Measurements from ENCODE around the gene SAMHD1.

The SAMHD1 gene

DNA sequence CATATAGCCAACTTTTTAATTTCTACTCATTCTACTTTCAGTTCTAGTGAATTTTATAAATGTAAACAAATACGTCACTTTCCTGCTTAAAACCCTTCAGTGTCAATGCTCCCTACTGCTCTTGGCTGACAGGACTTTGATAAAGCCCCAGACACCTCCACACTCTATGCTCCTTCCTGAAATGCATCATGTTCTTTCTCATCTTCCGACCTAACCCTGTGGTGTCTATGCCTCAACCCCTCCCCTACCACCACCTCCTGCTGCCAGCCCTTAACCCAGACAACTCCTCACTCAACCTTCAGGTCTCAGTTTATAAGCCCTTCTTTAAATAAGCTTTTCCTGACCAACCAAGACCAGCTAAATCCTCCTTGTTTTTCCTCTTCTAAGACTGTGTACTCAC, 56.5 kb downstream of the SAMHD1 start:
- DNase-seq (ENCODE audit: low spot score) = no peak
- TF ChIP-seq, protein P1, sequence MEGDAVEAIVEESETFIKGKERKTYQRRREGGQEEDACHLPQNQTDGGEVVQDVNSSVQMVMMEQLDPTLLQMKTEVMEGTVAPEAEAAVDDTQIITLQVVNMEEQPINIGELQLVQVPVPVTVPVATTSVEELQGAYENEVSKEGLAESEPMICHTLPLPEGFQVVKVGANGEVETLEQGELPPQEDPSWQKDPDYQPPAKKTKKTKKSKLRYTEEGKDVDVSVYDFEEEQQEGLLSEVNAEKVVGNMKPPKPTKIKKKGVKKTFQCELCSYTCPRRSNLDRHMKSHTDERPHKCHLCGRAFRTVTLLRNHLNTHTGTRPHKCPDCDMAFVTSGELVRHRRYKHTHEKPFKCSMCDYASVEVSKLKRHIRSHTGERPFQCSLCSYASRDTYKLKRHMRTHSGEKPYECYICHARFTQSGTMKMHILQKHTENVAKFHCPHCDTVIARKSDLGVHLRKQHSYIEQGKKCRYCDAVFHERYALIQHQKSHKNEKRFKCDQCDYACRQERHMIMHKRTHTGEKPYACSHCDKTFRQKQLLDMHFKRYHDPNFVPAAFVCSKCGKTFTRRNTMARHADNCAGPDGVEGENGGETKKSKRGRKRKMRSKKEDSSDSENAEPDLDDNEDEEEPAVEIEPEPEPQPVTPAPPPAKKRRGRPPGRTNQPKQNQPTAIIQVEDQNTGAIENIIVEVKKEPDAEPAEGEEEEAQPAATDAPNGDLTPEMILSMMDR (IDR thresholded peaks at IDR 0.05; ENCODE audit: extremely low read depth, missing control alignments) = no peak

DNA sequence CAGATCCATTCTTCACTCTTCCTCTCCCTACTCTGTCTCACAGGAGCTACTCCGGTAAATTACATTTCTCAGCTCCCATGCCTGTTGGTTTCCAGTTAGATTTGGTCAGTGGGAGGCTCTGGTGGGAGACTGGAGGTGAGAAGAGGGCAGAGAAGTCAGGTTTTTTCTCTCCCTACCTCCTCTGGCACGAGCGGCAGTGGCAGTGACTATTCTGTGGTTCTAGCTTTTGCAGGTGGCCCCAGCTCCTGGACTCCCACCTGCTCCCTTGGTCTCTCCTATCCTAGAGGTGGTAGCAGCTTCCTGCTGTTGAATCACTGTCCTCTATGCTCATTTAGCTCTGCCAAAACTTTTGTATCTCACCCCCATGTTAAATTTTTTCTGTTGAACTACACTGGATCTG, 57.7 kb downstream of the SAMHD1 start:
- TF ChIP-seq, protein P1 (IDR thresholded peaks at IDR 0.05; ENCODE audit: extremely low read depth, missing control alignments) = no peak
- DNase-seq (ENCODE audit: low spot score) = no peak

DNA sequence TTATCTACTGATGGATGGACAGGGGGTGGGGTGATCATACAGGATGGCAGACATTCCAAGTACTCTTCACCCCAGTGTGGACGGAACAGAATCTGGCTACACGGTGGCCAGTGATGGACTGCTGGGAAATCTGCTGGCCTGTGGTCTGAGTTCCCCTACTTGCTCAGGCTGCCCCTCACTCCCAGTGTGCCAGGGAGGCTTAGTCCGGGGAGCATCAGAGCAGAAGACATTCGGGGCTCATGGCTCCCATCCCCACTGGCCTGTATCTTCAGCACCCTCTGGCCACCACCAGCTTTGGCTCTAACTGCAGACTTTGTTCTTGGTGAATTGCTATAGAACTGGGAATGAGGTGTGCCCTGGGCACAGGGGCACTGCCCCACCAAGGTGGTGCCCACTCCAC, 60.3 kb downstream of the SAMHD1 start:
- no peak for DNase-seq (ENCODE audit: low spot score)
- TF ChIP-seq, protein P1 (IDR thresholded peaks at IDR 0.05; ENCODE audit: extremely low read depth, missing control alignments) = no peak

DNA sequence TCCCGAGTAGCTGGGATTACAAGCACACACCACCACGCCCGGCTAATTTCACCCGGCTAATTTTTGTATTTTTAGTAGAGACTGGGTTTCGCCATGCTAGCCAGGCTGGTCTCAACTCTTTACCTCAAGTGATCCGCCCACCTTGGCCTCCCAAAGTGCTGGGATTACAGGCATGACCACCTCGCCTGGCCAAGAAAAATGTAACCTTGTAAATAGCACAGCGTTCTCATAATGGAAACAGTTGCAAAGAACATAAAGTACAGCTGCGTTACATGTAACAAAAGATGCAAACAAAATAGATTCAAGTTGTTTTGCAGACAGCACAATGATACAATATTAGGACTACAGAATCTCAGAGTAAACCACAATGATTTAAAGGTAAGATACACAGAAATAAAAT, 60.9 kb downstream of the SAMHD1 start:
- DNase-seq (ENCODE audit: low spot score) = no peak
- TF ChIP-seq, protein P1 (IDR thresholded peaks at IDR 0.05; ENCODE audit: extremely low read depth, missing control alignments) = no peak

DNA sequence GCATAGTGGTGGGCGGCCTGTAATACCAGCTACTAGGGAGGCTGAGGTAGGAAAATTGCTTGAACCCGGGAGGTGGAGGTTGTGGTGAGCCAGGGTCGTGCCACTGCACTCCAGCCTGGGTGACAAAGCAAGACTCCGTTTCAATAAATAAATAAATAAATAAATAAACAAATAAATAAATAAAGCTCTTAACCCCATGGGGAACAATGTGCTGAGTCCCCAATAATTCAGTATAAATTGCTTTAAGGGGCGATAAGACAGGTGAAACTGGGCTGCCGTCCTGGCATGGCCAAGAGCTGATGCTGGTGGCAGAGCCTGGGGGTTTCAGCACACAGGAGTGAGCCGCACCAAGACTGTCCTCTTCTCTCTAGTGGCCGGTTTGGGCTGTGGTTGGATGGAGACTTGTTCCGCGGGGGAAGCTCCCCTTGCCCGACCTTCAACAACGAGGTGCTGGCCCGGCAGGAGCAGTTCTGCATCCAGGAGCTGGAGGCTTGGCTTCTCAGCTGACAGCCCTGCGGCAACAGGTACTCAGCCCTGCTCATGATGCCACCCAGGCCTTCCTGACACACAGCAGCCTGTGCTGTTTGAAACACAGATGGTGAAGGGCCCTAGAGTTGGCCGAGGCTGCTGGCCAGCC, 62.5 kb downstream of the SAMHD1 start:
- no peak for DNase-seq (ENCODE audit: low spot score)
- TF ChIP-seq, protein P1 (IDR thresholded peaks at IDR 0.05; ENCODE audit: extremely low read depth, missing control alignments) = no peak

DNA sequence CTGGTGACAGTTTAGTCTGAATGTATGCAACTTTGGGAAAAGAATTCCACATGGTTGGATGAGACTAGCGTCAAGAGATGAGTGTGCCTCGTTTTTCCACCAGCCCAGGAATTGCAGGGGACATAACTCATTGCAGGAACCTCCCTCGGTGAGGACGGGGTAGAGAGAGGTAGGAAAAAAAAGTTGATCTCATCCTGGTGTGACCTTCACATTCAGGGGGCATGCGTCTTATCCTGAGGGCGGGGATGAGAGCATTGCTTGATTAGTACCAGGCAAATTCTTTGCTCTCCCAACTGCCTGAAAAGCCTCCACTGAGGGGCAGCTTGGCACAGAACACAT, 63.8 kb downstream of the SAMHD1 start:
- TF ChIP-seq, protein P1 (IDR thresholded peaks at IDR 0.05; ENCODE audit: extremely low read depth, missing control alignments) = no peak
- DNase-seq (ENCODE audit: low spot score) = no peak

DNA sequence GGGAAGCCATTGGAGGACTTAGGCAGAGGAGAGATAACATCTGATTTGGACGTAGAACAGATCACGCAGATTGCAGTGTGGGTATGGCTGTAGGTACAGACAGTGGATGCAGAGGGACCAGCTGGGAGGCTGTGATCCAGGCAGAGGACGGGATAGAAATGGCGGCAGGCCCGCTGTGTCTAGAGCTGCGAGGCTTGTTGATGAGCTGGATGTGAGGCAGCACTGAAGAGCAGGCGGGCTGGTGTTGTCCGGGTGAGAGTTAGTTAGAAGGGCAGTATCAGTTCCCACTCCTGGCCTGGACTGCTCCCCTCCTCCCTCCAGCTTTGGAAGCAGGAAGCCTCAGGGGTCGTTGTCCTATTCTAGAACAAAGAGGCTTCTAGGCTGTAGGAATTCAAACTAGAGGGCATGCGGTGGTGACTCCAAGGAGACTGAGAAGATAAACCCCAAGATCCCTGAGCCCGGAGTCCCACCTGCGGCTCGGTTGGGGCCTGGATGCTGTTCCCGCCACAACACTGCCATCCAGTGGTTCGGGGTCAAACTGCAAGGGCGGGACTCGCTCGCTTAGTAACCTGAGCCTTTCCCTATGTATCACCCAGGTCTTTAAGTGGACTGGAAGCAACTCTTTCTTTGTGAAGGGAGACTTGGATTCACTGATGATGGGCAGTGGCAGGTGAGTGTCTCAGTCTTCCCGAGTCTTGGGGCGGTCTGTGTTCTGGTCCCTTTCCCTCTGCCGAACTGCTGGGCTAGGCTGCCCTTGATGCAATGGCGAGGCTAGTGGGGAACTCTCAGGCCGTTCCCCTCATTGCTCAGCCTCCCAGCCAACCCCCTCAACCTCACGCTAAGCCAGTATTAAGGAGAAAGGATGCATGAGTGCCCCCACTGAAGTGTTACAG, 64.4 kb downstream of the SAMHD1 start:
- peak; percentile 86 for DNase-seq (ENCODE audit: low spot score)
- TF ChIP-seq, protein P1 (IDR thresholded peaks at IDR 0.05; ENCODE audit: extremely low read depth, missing control alignments) = peak; percentile 89

All from GM20000 (cell line).